Progenitor cell of endocrine pancreas (in vitro differentiated cells): Measurements from ENCODE around the gene THSD4. TPM values are rescaled to one million over a fixed set of nuclear protein-coding genes. Genes with fewer than 3 reads are reported as not detected.

Experiments used
- DNase-seq: peaks from one replicate; pipeline ENCODE4 v3.0.0; 2021; ENCODE audit warnings: low spot score; ENCODE audit not compliant: unreplicated experiment
- H3K27ac Mint-ChIP-seq: 2 replicates; pipeline ENCODE4 v1.8.0; 2021; ENCODE audit warnings: mild to moderate bottlenecking, moderate library complexity, mixed read lengths
- H3K27me3 Mint-ChIP-seq: 2 replicates; pipeline ENCODE4 v1.8.0; 2021; ENCODE audit warnings: mixed read lengths
- H3K36me3 Mint-ChIP-seq: 2 replicates; pipeline ENCODE4 v1.8.0; 2022; ENCODE audit warnings: mixed read lengths; ENCODE audit not compliant: insufficient read depth
- H3K4me1 Mint-ChIP-seq: 2 replicates; pipeline ENCODE4 v1.8.0; 2021; ENCODE audit warnings: low read depth, mixed read lengths
- H3K4me3 Mint-ChIP-seq: 2 replicates; pipeline ENCODE4 v1.8.0; 2021; ENCODE audit warnings: low read depth, mild to moderate bottlenecking, moderate library complexity, mixed read lengths
- H3K9me3 Mint-ChIP-seq: 2 replicates; pipeline ENCODE4 v1.8.0; 2021; ENCODE audit warnings: low read depth, mixed read lengths
- CTCF ChIP-seq: fragments of 200-600 bp; sonication (generic); IDR thresholded peaks from one replicate; pipeline ENCODE4 v1.5.0; 2021; ENCODE audit warnings: antibody characterized with exemption, mild to moderate bottlenecking; ENCODE audit not compliant: unreplicated experiment
- total RNA-seq: library from RNA; stranded (reverse); gene quantifications from 2 replicates; pipeline ENCODE4 v1.2.1, GENCODE V29; 2021

THSD4 gene
- total RNA-seq, 1 donor from 2014 or later = 6.8 TPM

- Mint-ChIP-seq H3K4me3 (no peak overlapping the region), H3K27ac (no peak overlapping the region), H3K36me3 (no peaks in the 10 kb centered on the region), H3K27me3 (peaks cover 10% of the 10 kb centered on the region), H3K4me1 (peaks cover 4% of the 10 kb centered on the region), H3K9me3 (no peaks in the 10 kb centered on the region)
- TF ChIP-seq CTCF = no peak
- DNase-seq = no peak
These were observed 133.1 kb downstream of the THSD4 start for GRCh38 chr15:71248386-71248785.

GRCh38 chr15:71249986-71250385, 134.7 kb downstream of the THSD4 start:
- Mint-ChIP-seq H3K4me3 (no peak overlapping the region), H3K36me3 (no peaks in the 10 kb centered on the region), H3K27ac (no peak overlapping the region), H3K9me3 (no peaks in the 10 kb centered on the region), H3K4me1 (peaks cover 4% of the 10 kb centered on the region), H3K27me3 (peaks cover 14% of the 10 kb centered on the region)
- DNase-seq = no peak
- no peak for TF ChIP-seq CTCF

GRCh38 chr15:71250936-71251583, 135.8 kb downstream of the THSD4 start:
- peaks cover 22% of the 10 kb centered on the region for H3K27me3 Mint-ChIP-seq
- TF ChIP-seq CTCF = no peak
- H3K36me3 Mint-ChIP-seq = no peaks in the 10 kb centered on the region
- DNase-seq = no peak
- H3K4me1 Mint-ChIP-seq = peaks cover 4% of the 10 kb centered on the region
- H3K9me3 Mint-ChIP-seq = no peaks in the 10 kb centered on the region
- no peak overlapping the region for H3K4me3 Mint-ChIP-seq
- H3K27ac Mint-ChIP-seq = no peak overlapping the region

GRCh38 chr15:71251584-71252043, 136.3 kb downstream of the THSD4 start:
- no peak overlapping the region for H3K4me3 Mint-ChIP-seq
- no peaks in the 10 kb centered on the region for H3K36me3 Mint-ChIP-seq
- H3K4me1 Mint-ChIP-seq = peaks cover 4% of the 10 kb centered on the region
- no peak for TF ChIP-seq CTCF
- no peaks in the 10 kb centered on the region for H3K9me3 Mint-ChIP-seq
- peaks cover 24% of the 10 kb centered on the region for H3K27me3 Mint-ChIP-seq
- no peak overlapping the region for H3K27ac Mint-ChIP-seq
- DNase-seq = no peak

GRCh38 chr15:71252044-71252739, 136.9 kb downstream of the THSD4 start:
- Mint-ChIP-seq H3K9me3 (no peaks in the 10 kb centered on the region), H3K27me3 (peaks cover 25% of the 10 kb centered on the region), H3K4me3 (no peak overlapping the region), H3K27ac (no peak overlapping the region), H3K36me3 (no peaks in the 10 kb centered on the region), H3K4me1 (peaks cover 4% of the 10 kb centered on the region)
- TF ChIP-seq CTCF = no peak
- no peak for DNase-seq
